Small intestine (tissue), 7 donors: Measurements from ENCODE around the gene DAPK1. TPM values are rescaled to one million over a fixed set of nuclear protein-coding genes. Genes with fewer than 3 reads are reported as not detected.

Experiments
- DNase-seq, 2 donors: peaks; one replicate each; pipeline versions ENCODE4 v3.0.0 to v3.0.0-alpha.2; 2013
- FAIRE-seq: peaks from 2 replicates; lab custom pipeline; 2012; peaks lifted over from hg19 to GRCh38; lab: Jason Lieb, UNC
- H3K27ac ChIP-seq, 3 donors: one replicate each; pipeline ENCODE4 v1.5.1; 2013; ENCODE audit warnings: low read length in 2 of 3, mild to moderate bottlenecking in 2 of 3, control low read depth in 1 of 3, inconsistent platforms in 1 of 3, low read depth in 1 of 3, moderate library complexity in 1 of 3
- H3K27me3 ChIP-seq, 3 donors: one replicate each; pipeline ENCODE4 v1.6.1; 2013; ENCODE audit warnings: low read length in 3 of 3, inconsistent platforms in 1 of 3; ENCODE audit not compliant: control insufficient read depth in 3 of 3, insufficient read depth in 3 of 3
- H3K36me3 ChIP-seq, 3 donors: one replicate each; pipeline ENCODE4 v1.6.1; 2013; ENCODE audit warnings: low read length in 3 of 3, inconsistent platforms in 1 of 3, low read depth in 1 of 3, mild to moderate bottlenecking in 1 of 3, moderate library complexity in 1 of 3; ENCODE audit not compliant: control insufficient read depth in 3 of 3, insufficient read depth in 2 of 3
- H3K4me1 ChIP-seq, 3 donors: one replicate each; pipeline ENCODE4 v1.6.1; 2013; ENCODE audit warnings: low read length in 2 of 3, inconsistent platforms in 1 of 3, low read depth in 1 of 3, mild to moderate bottlenecking in 1 of 3, moderate library complexity in 1 of 3; ENCODE audit not compliant: control insufficient read depth in 3 of 3, insufficient read depth in 2 of 3
- H3K4me3 ChIP-seq, 3 donors: one replicate each; pipeline ENCODE4 v1.5.1; 2013; ENCODE audit warnings: low read length in 3 of 3, control low read depth in 1 of 3, inconsistent platforms in 1 of 3, low read depth in 1 of 3, mild to moderate bottlenecking in 1 of 3, moderate library complexity in 1 of 3
- H3K9me3 ChIP-seq, 2 donors: one replicate each; pipeline ENCODE4 v1.6.1; 2013; ENCODE audit warnings: low read depth in 1 of 2, low read length in 1 of 2; ENCODE audit not compliant: control insufficient read depth in 2 of 2, insufficient read depth in 1 of 2
- WGBS, 3 donors: extraction: QIAGEN DNeasy Blood & Tissue Kit; methylation state at CpG; one replicate each; pipeline ENCODE4 v1.1.7; 2013; 5-methylcytosine and 5-hydroxymethylcytosine counted together
- polyA plus RNA-seq, 4 donors: library from polyadenylated mRNA; stranded (reverse) in 3 of 4; unstranded in 1 of 4; fragments of 200-250 nt in 3 of 4; fragments of 120-200 nt in 1 of 4; gene quantifications; one replicate each; pipeline versions ENCODE4 v1.2.1 to v1.2.3, GENCODE V29; 2013
- donor health status: healthy with polysubstance abuse.
- donor health status: control.
- donor health status: control.
- donor health status: Bipolar disorder and iron deficiency.
- donor health status: healthy.

Gene DAPK1
- polyA plus RNA-seq, 4 donors: 6.8 to 21.7 (median 9.6) TPM

DNA sequence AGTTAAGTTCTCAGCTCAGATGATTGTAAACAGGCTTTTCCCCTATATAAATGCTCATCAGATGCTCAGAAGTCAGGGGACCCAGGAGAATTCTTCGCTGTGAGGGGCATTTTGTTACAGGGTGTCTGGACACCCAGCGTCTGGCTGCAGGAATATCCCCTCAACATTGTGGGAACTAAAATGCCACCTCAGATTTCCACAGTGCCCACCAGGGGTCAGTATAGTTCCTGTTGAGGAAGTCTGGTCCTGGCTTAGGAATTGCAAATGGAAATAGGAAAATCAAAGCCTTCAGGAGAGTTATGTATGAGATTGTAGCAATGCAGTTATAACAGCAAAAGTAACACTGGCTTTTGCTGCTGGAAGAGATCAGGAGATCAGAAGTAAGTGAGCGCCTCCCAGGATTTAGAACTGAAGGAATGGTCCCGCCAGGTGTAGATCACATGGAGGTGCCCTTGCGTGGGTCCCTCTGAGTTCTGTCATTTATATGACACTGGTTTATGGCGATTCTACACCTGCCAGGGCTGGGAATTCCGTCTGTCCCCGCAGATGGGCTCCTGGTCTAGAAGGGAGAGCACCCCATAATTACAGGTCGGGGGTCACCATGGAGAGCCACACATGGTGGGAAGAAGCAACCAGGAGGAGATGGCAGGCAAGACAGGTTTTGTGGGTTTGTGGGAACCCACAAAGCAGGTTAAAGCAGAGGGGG lies 181.1 kb downstream of the DAPK1 start:
- FAIRE-seq (no peak), DNase-seq (peak; percentile 66 to 78)
- H3K9me3 ChIP-seq: no peaks in the 10 kb centered on the region
- H3K36me3 ChIP-seq: peaks cover 0 to 16% (median 5%) of the 10 kb centered on the region in 3 donors
- H3K4me1 ChIP-seq: peaks cover 0 to 7% (median 0%) of the 10 kb centered on the region in 3 donors
- no peak overlapping the region for H3K27ac ChIP-seq
- no peak overlapping the region for H3K4me3 ChIP-seq
- H3K27me3 ChIP-seq: no peaks in the 10 kb centered on the region
- 60 to 75% (median 74%) methylated on average over 9 of the region's 9 CpGs for WGBS, 3 donors

GRCh38 chr9:87681271-87682061 lies 183.8 kb downstream of the DAPK1 start:
- H3K9me3 ChIP-seq: no peaks in the 10 kb centered on the region
- no peak overlapping the region for H3K27ac ChIP-seq
- FAIRE-seq (no peak), DNase-seq (peak in 1 of 2 donors; percentile 45)
- no peaks in the 10 kb centered on the region for H3K27me3 ChIP-seq
- H3K4me1 ChIP-seq: peaks cover 0 to 14% (median 0%) of the 10 kb centered on the region in 3 donors
- no peak overlapping the region for H3K4me3 ChIP-seq
- 89 to 96% (median 91%) methylated on average over 11 of the region's 11 CpGs for WGBS, 3 donors
- H3K36me3 ChIP-seq: peaks cover 0 to 26% (median 5%) of the 10 kb centered on the region in 3 donors

GRCh38 chr9:87682085-87682484 lies 184.4 kb downstream of the DAPK1 start:
- Histone ChIP-seq H3K9me3 (no peaks in the 10 kb centered on the region), H3K4me3 (no peak overlapping the region), H3K27me3 (no peaks in the 10 kb centered on the region), H3K27ac (no peak overlapping the region), H3K4me1 (peaks cover 0 to 15% (median 0%) of the 10 kb centered on the region in 3 donors), H3K36me3 (peaks cover 0 to 25% (median 5%) of the 10 kb centered on the region in 3 donors)
- FAIRE-seq (no peak), DNase-seq (peak in 1 of 2 donors; percentile 14)
- WGBS, 3 donors: 68 to 80% (median 71%) methylated on average over 4 of the region's 4 CpGs

DNA sequence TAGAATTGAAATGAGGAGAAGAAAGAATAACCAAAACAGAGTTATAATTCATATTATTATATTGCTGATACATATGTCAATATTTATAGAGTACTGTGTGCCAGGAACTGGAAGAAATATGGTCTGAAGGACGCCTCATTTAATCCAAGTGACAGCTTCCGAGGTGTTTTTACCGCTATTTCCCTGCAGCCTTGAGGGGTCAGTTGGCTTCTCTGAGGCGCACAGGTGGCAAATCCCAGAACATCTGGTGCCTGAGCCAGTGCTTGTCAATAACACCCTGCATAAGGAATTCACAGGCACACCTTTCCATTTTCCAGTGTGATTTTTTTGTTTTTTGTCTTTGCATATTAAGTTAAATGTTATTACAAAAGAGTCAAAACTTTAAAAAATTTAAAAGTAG lies 185.0 kb downstream of the DAPK1 start:
- WGBS, 3 donors: 83 to 90% (median 84%) methylated on average over 4 of the region's 4 CpGs
- peaks cover 0 to 15% (median 0%) of the 10 kb centered on the region in 3 donors for H3K4me1 ChIP-seq
- DNase-seq: no peak
- H3K9me3 ChIP-seq: no peaks in the 10 kb centered on the region
- peaks cover 0 to 24% (median 5%) of the 10 kb centered on the region in 3 donors for H3K36me3 ChIP-seq
- FAIRE-seq: no peak
- H3K27ac ChIP-seq: no peak overlapping the region
- no peaks in the 10 kb centered on the region for H3K27me3 ChIP-seq
- no peak overlapping the region for H3K4me3 ChIP-seq

DNA sequence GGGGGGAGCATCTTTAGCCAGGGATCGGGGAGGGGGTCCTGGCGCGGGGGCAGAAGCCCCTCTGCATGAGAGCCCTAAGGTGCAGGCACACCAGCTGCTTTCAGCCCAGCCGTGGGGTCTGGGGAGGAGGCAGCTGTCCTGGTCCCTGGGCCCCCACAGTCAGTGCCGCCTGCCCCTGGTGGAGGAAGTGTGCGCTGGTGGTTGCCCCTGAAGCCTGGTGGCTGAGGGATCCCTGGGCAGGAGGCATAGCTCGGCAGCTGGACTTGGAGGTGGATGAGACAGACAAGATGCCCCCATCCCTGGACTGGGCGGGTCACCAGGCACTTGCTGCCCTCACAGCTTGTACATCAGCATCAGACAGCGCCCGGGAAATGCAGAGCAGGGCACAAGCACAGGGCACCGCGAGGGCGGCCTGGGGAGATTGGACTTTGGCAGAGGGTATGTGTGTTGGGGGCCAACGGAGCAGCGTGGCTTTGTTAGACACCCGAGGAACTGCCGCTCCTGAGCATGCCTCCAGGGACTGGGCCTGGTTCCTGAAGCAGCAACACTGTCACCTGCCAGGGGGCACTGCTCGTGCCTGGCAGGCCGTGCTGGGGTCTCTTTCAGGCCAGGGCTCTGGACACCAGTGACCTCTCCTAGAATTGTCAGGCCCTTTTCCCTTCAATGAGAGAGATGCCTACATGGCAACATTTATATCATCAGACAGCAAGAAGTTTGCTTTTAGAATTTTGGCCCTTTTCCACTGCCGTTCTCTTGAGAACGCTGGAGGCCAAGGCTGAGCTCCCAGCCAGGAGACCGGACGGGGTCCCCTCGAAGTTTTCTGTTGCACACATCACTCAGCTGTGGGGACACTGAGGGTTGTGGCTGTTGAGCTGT lies 186.3 kb downstream of the DAPK1 start:
- Histone ChIP-seq H3K9me3 (no peaks in the 10 kb centered on the region), H3K27me3 (no peaks in the 10 kb centered on the region), H3K4me1 (peaks cover 0 to 15% (median 0%) of the 10 kb centered on the region in 3 donors), H3K27ac (no peak overlapping the region), H3K36me3 (peaks cover 0 to 20% (median 5%) of the 10 kb centered on the region in 3 donors), H3K4me3 (no peak overlapping the region)
- WGBS, 3 donors: 81 to 90% (median 89%) methylated on average over 24 of the region's 24 CpGs
- FAIRE-seq (no peak), DNase-seq (no peak)

- no peak overlapping the region for H3K4me3 ChIP-seq
- H3K9me3 ChIP-seq: no peaks in the 10 kb centered on the region
- 25 to 46% (median 38%) methylated on average over 11 of the region's 11 CpGs for WGBS, 3 donors
- H3K36me3 ChIP-seq: peaks cover under 1 to 20% (median 5%) of the 10 kb centered on the region in 3 donors
- H3K4me1 ChIP-seq: peaks cover 0 to 15% (median 0%) of the 10 kb centered on the region in 3 donors
- DNase-seq: peak; percentile 44 to 75
- H3K27ac ChIP-seq: no peak overlapping the region
- H3K27me3 ChIP-seq: no peaks in the 10 kb centered on the region
- no peak for FAIRE-seq
These were observed 187.1 kb downstream of the DAPK1 start for GRCh38 chr9:87684627-87685219.

GRCh38 chr9:87685441-87685840 lies 187.8 kb downstream of the DAPK1 start:
- Histone ChIP-seq H3K36me3 (peaks cover 3 to 20% (median 5%) of the 10 kb centered on the region in 3 donors), H3K4me1 (peaks cover 0 to 15% (median 0%) of the 10 kb centered on the region in 3 donors), H3K27ac (peak overlapping the region in 1 of 3 donors; percentile 3), H3K27me3 (no peaks in the 10 kb centered on the region), H3K9me3 (no peaks in the 10 kb centered on the region), H3K4me3 (no peak overlapping the region)
- WGBS, 3 donors: 67 to 82% (median 79%) methylated on average over 4 of the region's 4 CpGs
- no peak for FAIRE-seq
- DNase-seq: no peak
